Lung (tissue), 12 donors: Measurements from ENCODE around the gene DGCR2. TPM values are rescaled to one million over a fixed set of nuclear protein-coding genes. Genes with fewer than 3 reads are reported as not detected.

ENCODE experiments used
- ATAC-seq: fragments of 200-7000 bp; cut with Tn5 transposase; one replicate; pipeline ENCODE4 v1.9.1; 2020; ENCODE audit warnings: moderate number of reproducible peaks; ENCODE audit not compliant: insufficient read depth, low FRiP score
- DNase-seq, 3 donors: peaks; one replicate each; pipeline ENCODE4 v3.0.0-alpha.2; 2013 to 2017
- H3K27ac ChIP-seq, 2 donors: one replicate each; pipeline ENCODE4 v1.5.1; 2013; ENCODE audit warnings: mild to moderate bottlenecking in 2 of 2, moderate library complexity in 2 of 2, control low read depth in 1 of 2, inconsistent platforms in 1 of 2, low read depth in 1 of 2, low read length in 1 of 2
- H3K27me3 ChIP-seq, 3 donors: one replicate each; pipeline ENCODE4 v1.5.1; 2013; ENCODE audit warnings: low read length in 2 of 3; ENCODE audit not compliant: control insufficient read depth in 3 of 3, insufficient read depth in 3 of 3
- H3K36me3 ChIP-seq, 4 donors: one replicate each; pipeline ENCODE4 v1.5.1; 2013; ENCODE audit warnings: low read length in 4 of 4, mild to moderate bottlenecking in 1 of 4, moderate library complexity in 1 of 4; ENCODE audit not compliant: control insufficient read depth in 4 of 4, insufficient read depth in 4 of 4
- H3K4me1 ChIP-seq, 5 donors: one replicate each; pipeline ENCODE4 v1.5.1; 2013; ENCODE audit warnings: low read length in 5 of 5, mild to moderate bottlenecking in 2 of 5, moderate library complexity in 1 of 5; ENCODE audit not compliant: control insufficient read depth in 5 of 5, insufficient read depth in 5 of 5
- H3K4me3 ChIP-seq: one replicate; pipeline ENCODE4 v1.5.1; 2013; ENCODE audit warnings: mild to moderate bottlenecking, control low read depth, moderate library complexity
- H3K9ac ChIP-seq, 2 donors: one replicate each; pipeline ENCODE4 v1.5.1; 2013; ENCODE audit warnings: low read length in 2 of 2, control low read depth in 1 of 2; ENCODE audit not compliant: insufficient read depth in 1 of 2
- H3K9me3 ChIP-seq, 4 donors: one replicate each; pipeline ENCODE4 v1.5.1; 2013; ENCODE audit warnings: low read length in 3 of 4, mild to moderate bottlenecking in 1 of 4, moderate library complexity in 1 of 4; ENCODE audit not compliant: control insufficient read depth in 4 of 4, insufficient read depth in 3 of 4
- WGBS, 2 donors: extraction: QIAGEN DNeasy Blood & Tissue Kit; methylation state at CpG; one replicate each; pipeline ENCODE4 v1.1.7; 2013; 5-methylcytosine and 5-hydroxymethylcytosine counted together
- polyA plus RNA-seq, 2 donors: library from polyadenylated mRNA; stranded (reverse); fragments of 200-250 nt; gene quantifications; one replicate each; pipeline ENCODE4 v1.2.1, GENCODE V29; 2013
- total RNA-seq, 2 donors: library from RNA; depleted of rRNA in 1 of 2; stranded (reverse); fragments of >200 nt in 1 of 2; gene quantifications; one replicate each; pipeline ENCODE4 v1.2.1, GENCODE V29; 2014 to 2021
- TF ChIP-seq, protein P1 (sequence below): IDR thresholded peaks from 2 replicates; pipeline ENCODE4 v1.5.1; 2012; ENCODE audit warnings: mild to moderate bottlenecking; ENCODE audit errors: control extremely low read depth, extremely low read depth
- donor health status: control.
- donor health status: control.
- donor health status: Bipolar disorder and iron deficiency.
- donor health status: healthy.
- donor health status: DM: yes; HTN: yes; CAD: no.

The DGCR2 gene
- total and polyA plus RNA-seq, 4 donors, result 40.4 to 77.4 (median 50.5) TPM

DNA sequence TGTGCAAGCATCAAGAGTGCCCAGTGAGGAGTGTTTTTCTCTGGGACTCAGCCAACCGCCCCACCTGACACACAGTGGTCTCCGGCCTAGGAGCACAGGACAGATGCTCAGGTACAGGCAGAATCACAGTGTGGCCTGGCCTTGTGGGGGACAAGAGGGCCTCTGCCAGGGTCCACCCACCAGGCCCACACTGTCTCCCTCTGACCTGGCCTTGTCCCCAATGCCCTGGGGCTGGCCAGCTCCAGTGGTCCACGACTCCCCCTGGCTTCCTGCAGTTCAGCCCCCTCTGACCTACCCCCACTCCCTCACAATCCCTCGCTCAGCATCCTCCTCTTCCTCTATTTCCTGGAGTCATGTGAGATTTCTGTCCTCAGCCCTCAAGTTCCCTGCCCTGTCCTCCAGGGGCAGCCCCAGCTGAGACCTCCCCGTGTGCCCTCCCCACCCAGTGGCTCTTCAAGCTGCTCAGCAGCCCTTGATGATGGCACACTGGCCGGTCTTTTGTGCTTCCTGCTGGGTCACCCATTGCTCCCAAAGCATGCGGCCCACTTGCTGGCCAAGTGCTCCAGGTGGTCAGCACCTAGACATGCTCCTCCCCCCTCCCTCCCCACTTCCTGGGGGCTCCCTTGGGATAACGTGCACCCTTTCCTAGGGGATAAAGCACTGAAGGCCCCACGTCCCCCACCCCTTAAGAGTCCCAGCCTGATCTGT lies 10.6 kb upstream of the DGCR2 start:
- 89 to 90% methylated on average over 9 of the region's 9 CpGs for WGBS, 2 donors
- H3K9me3 ChIP-seq, result no peaks in the 10 kb centered on the region
- H3K27ac ChIP-seq, result no peak overlapping the region
- no peaks in the 10 kb centered on the region for H3K27me3 ChIP-seq
- TF ChIP-seq, protein P1, sequence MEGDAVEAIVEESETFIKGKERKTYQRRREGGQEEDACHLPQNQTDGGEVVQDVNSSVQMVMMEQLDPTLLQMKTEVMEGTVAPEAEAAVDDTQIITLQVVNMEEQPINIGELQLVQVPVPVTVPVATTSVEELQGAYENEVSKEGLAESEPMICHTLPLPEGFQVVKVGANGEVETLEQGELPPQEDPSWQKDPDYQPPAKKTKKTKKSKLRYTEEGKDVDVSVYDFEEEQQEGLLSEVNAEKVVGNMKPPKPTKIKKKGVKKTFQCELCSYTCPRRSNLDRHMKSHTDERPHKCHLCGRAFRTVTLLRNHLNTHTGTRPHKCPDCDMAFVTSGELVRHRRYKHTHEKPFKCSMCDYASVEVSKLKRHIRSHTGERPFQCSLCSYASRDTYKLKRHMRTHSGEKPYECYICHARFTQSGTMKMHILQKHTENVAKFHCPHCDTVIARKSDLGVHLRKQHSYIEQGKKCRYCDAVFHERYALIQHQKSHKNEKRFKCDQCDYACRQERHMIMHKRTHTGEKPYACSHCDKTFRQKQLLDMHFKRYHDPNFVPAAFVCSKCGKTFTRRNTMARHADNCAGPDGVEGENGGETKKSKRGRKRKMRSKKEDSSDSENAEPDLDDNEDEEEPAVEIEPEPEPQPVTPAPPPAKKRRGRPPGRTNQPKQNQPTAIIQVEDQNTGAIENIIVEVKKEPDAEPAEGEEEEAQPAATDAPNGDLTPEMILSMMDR, result no peak
- H3K36me3 ChIP-seq, result peaks cover 9 to 47% (median 17%) of the 10 kb centered on the region in 4 donors
- no peak overlapping the region for H3K9ac ChIP-seq
- H3K4me1 ChIP-seq, result no peaks in the 10 kb centered on the region
- no peak for DNase-seq
- no peak for ATAC-seq
- H3K4me3 ChIP-seq, result no peak overlapping the region

DNA sequence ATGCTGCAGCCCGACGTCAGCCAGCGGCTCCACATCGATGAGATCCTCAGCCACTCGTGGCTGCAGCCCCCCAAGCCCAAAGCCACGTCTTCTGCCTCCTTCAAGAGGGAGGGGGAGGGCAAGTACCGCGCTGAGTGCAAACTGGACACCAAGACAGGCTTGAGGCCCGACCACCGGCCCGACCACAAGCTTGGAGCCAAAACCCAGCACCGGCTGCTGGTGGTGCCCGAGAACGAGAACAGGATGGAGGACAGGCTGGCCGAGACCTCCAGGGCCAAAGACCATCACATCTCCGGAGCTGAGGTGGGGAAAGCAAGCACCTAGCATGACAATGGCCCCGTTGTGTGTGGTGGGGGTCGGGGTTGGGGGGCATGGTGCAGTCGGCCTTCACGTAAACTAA lies 9.9 kb upstream of the DGCR2 start:
- peaks cover 4 to 40% (median 14%) of the 10 kb centered on the region in 4 donors for H3K36me3 ChIP-seq

DNA sequence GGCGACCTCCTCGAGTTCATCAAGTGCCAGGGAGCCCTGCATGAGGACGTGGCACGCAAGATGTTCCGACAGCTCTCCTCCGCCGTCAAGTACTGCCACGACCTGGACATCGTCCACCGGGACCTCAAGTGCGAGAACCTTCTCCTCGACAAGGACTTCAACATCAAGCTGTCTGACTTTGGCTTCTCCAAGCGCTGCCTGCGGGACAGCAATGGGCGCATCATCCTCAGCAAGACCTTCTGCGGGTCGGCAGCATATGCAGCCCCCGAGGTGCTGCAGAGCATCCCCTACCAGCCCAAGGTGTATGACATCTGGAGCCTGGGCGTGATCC lies 9.4 kb upstream of the DGCR2 start:
- Histone ChIP-seq H3K9me3 (no peaks in the 10 kb centered on the region), H3K27me3 (no peaks in the 10 kb centered on the region), H3K36me3 (peaks cover 4 to 35% (median 12%) of the 10 kb centered on the region in 4 donors), H3K9ac (no peak overlapping the region), H3K4me3 (no peak overlapping the region), H3K27ac (no peak overlapping the region), H3K4me1 (no peaks in the 10 kb centered on the region)
- TF ChIP-seq, protein P1, result no peak
- DNase-seq, result no peak
- ATAC-seq, result no peak
- 96 to 97% methylated on average over 19 of the region's 19 CpGs for WGBS, 2 donors

More for the DNA sequence above, 9.9 kb upstream of the DGCR2 start:
- no peak for DNase-seq
- Histone ChIP-seq H3K9ac (no peak overlapping the region), H3K4me1 (no peaks in the 10 kb centered on the region), H3K9me3 (no peaks in the 10 kb centered on the region), H3K27ac (no peak overlapping the region), H3K4me3 (no peak overlapping the region), H3K27me3 (no peaks in the 10 kb centered on the region)
- TF ChIP-seq, protein P1, result no peak
- ATAC-seq, result no peak
- WGBS, 2 donors, result 94 to 97% methylated on average over 20 of the region's 20 CpGs
